Measurements from ENCODE around the gene MYO18B. TPM values are rescaled to one million over a fixed set of nuclear protein-coding genes. Genes with fewer than 3 reads are reported as not detected.
A peak's percentile ranks its signal among the peaks of the same experiment; 100 is the strongest.

The MYO18B gene
- total RNA-seq, 1 donor from 2014 or later = 144 TPM

GRCh38 chr22:25838960-25839741 lies 97.2 kb downstream of the MYO18B start:
- Histone ChIP-seq H3K9me3 (ENCODE audit: control insufficient read depth in 3 of 3, low read length in 3 of 3) (no peaks in the 10 kb centered on the region), H3K36me3 (ENCODE audit: control insufficient read depth in 3 of 3, insufficient read depth in 3 of 3, low read length in 3 of 3) (peaks cover 34 to 58% (median 41%) of the 10 kb centered on the region in 3 donors), H3K27ac (ENCODE audit: low read depth, low read length) (no peak overlapping the region), H3K27me3 (ENCODE audit: control insufficient read depth in 3 of 3, insufficient read depth in 3 of 3, low read length in 3 of 3) (no peaks in the 10 kb centered on the region), H3K4me1 (ENCODE audit: control insufficient read depth in 3 of 3, insufficient read depth in 3 of 3, low read length in 3 of 3) (peaks cover 4 to 40% (median 37%) of the 10 kb centered on the region in 3 donors), H3K9ac (ENCODE audit: low read depth in 1 of 3, low read length in 3 of 3) (no peak overlapping the region), H3K4me3 (ENCODE audit: low read length in 3 of 3) (no peak overlapping the region)

- Histone ChIP-seq H3K27ac (ENCODE audit: low read depth, low read length) (no peak overlapping the region), H3K9me3 (ENCODE audit: control insufficient read depth in 3 of 3, low read length in 3 of 3) (no peaks in the 10 kb centered on the region), H3K4me1 (ENCODE audit: control insufficient read depth in 3 of 3, insufficient read depth in 3 of 3, low read length in 3 of 3) (peaks cover 4 to 37% (median 36%) of the 10 kb centered on the region in 3 donors), H3K9ac (ENCODE audit: low read depth in 1 of 3, low read length in 3 of 3) (peak overlapping the region in 1 of 3 donors; percentile 40), H3K27me3 (ENCODE audit: control insufficient read depth in 3 of 3, insufficient read depth in 3 of 3, low read length in 3 of 3) (no peaks in the 10 kb centered on the region), H3K36me3 (ENCODE audit: control insufficient read depth in 3 of 3, insufficient read depth in 3 of 3, low read length in 3 of 3) (peaks cover 35 to 60% (median 43%) of the 10 kb centered on the region in 3 donors), H3K4me3 (ENCODE audit: low read length in 3 of 3) (no peak overlapping the region)
These were observed 97.8 kb downstream of the MYO18B start for GRCh38 chr22:25839755-25840154.

GRCh38 chr22:25840167-25840566 lies 98.2 kb downstream of the MYO18B start:
- H3K36me3 ChIP-seq (ENCODE audit: control insufficient read depth in 3 of 3, insufficient read depth in 3 of 3, low read length in 3 of 3) = peaks cover 33 to 58% (median 42%) of the 10 kb centered on the region in 3 donors
- peak overlapping the region in 1 of 3 donors; percentile 40 for H3K9ac ChIP-seq (ENCODE audit: low read depth in 1 of 3, low read length in 3 of 3)
- H3K9me3 ChIP-seq (ENCODE audit: control insufficient read depth in 3 of 3, low read length in 3 of 3) = no peaks in the 10 kb centered on the region
- H3K27ac ChIP-seq (ENCODE audit: low read depth, low read length) = no peak overlapping the region
- H3K4me3 ChIP-seq (ENCODE audit: low read length in 3 of 3) = no peak overlapping the region
- peaks cover 4 to 37% (median 36%) of the 10 kb centered on the region in 3 donors for H3K4me1 ChIP-seq (ENCODE audit: control insufficient read depth in 3 of 3, insufficient read depth in 3 of 3, low read length in 3 of 3)
- no peaks in the 10 kb centered on the region for H3K27me3 ChIP-seq (ENCODE audit: control insufficient read depth in 3 of 3, insufficient read depth in 3 of 3, low read length in 3 of 3)

DNA sequence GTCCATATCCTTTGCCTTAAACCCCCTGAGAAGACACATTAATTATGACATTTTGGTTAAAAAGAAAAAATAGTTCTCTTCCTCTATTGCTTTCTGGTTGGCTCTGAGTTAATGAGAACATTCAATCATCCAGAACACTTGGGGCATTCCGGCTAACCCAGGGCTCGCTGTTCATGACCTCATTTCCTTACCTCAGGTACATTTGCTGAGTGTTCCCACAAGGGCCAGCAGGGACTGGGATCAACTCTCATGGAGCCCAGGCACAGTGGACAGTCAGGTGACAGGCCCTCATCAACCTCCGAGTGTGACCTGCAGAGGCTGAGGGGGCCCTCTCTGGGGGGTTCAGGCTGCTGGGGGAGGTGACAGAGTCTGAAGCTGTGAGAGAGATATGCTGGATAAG lies 98.9 kb downstream of the MYO18B start:
- Histone ChIP-seq H3K36me3 (ENCODE audit: control insufficient read depth in 3 of 3, insufficient read depth in 3 of 3, low read length in 3 of 3) (peaks cover 31 to 57% (median 41%) of the 10 kb centered on the region in 3 donors), H3K27ac (ENCODE audit: low read depth, low read length) (no peak overlapping the region), H3K9ac (ENCODE audit: low read depth in 1 of 3, low read length in 3 of 3) (no peak overlapping the region), H3K9me3 (ENCODE audit: control insufficient read depth in 3 of 3, low read length in 3 of 3) (no peaks in the 10 kb centered on the region), H3K27me3 (ENCODE audit: control insufficient read depth in 3 of 3, insufficient read depth in 3 of 3, low read length in 3 of 3) (no peaks in the 10 kb centered on the region), H3K4me1 (ENCODE audit: control insufficient read depth in 3 of 3, insufficient read depth in 3 of 3, low read length in 3 of 3) (peaks cover 4 to 35% (median 33%) of the 10 kb centered on the region in 3 donors), H3K4me3 (ENCODE audit: low read length in 3 of 3) (no peak overlapping the region)

GRCh38 chr22:25841775-25842174 lies 99.8 kb downstream of the MYO18B start:
- H3K9ac ChIP-seq (ENCODE audit: low read depth in 1 of 3, low read length in 3 of 3) = no peak overlapping the region
- no peak overlapping the region for H3K4me3 ChIP-seq (ENCODE audit: low read length in 3 of 3)
- no peaks in the 10 kb centered on the region for H3K27me3 ChIP-seq (ENCODE audit: control insufficient read depth in 3 of 3, insufficient read depth in 3 of 3, low read length in 3 of 3)
- H3K4me1 ChIP-seq (ENCODE audit: control insufficient read depth in 3 of 3, insufficient read depth in 3 of 3, low read length in 3 of 3) = peaks cover 4 to 33% (median 33%) of the 10 kb centered on the region in 3 donors
- H3K27ac ChIP-seq (ENCODE audit: low read depth, low read length) = no peak overlapping the region
- no peaks in the 10 kb centered on the region for H3K9me3 ChIP-seq (ENCODE audit: control insufficient read depth in 3 of 3, low read length in 3 of 3)
- H3K36me3 ChIP-seq (ENCODE audit: control insufficient read depth in 3 of 3, insufficient read depth in 3 of 3, low read length in 3 of 3) = peaks cover 36 to 59% (median 47%) of the 10 kb centered on the region in 3 donors

DNA sequence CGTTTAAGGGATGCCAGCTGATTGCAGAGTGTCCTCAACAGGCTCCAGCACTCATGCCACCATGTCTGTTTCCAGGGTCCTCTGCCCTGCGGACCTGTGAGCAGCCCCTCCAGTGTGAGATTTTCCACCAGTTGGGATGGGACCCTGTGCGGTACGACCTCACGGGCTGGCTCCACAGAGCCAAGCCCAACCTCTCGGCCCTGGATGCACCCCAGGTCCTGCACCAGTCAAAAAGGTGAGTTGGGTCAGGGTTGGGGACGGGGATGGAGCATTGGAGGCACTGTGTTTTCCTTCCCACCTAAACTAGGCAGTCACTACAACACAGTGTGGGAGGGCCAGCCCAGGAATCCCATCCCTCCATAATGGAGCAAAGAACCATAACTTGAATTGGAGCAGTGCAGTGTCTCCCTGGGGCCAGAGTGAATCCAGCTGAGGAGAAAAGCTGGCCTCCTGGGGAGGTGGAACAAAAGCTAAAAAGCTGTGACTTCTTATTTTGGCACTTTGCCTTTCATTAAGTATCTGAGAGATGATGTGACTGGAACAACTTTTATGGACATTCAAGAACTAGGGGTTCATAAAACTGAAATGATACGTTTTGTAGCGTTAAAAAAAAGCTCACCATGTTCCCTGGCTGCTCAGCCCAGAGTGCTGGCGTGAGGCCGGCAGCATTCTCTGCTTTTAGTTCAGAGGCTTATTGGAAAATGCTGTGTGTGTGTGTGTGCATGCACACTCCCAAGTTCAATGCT lies 101.8 kb downstream of the MYO18B start:
- Histone ChIP-seq H3K9ac (ENCODE audit: low read depth in 1 of 3, low read length in 3 of 3) (no peak overlapping the region), H3K27me3 (ENCODE audit: control insufficient read depth in 3 of 3, insufficient read depth in 3 of 3, low read length in 3 of 3) (peaks cover 0 to 3% (median 0%) of the 10 kb centered on the region in 3 donors), H3K36me3 (ENCODE audit: control insufficient read depth in 3 of 3, insufficient read depth in 3 of 3, low read length in 3 of 3) (peaks cover 50 to 73% (median 62%) of the 10 kb centered on the region in 3 donors), H3K9me3 (ENCODE audit: control insufficient read depth in 3 of 3, low read length in 3 of 3) (no peaks in the 10 kb centered on the region), H3K27ac (ENCODE audit: low read depth, low read length) (no peak overlapping the region), H3K4me3 (ENCODE audit: low read length in 3 of 3) (no peak overlapping the region), H3K4me1 (ENCODE audit: control insufficient read depth in 3 of 3, insufficient read depth in 3 of 3, low read length in 3 of 3) (peaks cover 0 to 20% (median 15%) of the 10 kb centered on the region in 3 donors)

- H3K4me3 ChIP-seq (ENCODE audit: low read length in 3 of 3) = no peak overlapping the region
- peaks cover 0 to 3% (median 0%) of the 10 kb centered on the region in 3 donors for H3K27me3 ChIP-seq (ENCODE audit: control insufficient read depth in 3 of 3, insufficient read depth in 3 of 3, low read length in 3 of 3)
- H3K36me3 ChIP-seq (ENCODE audit: control insufficient read depth in 3 of 3, insufficient read depth in 3 of 3, low read length in 3 of 3) = peaks cover 56 to 75% (median 65%) of the 10 kb centered on the region in 3 donors
- peaks cover 0 to 19% (median 7%) of the 10 kb centered on the region in 3 donors for H3K4me1 ChIP-seq (ENCODE audit: control insufficient read depth in 3 of 3, insufficient read depth in 3 of 3, low read length in 3 of 3)
- H3K9me3 ChIP-seq (ENCODE audit: control insufficient read depth in 3 of 3, low read length in 3 of 3) = no peaks in the 10 kb centered on the region
- H3K9ac ChIP-seq (ENCODE audit: low read depth in 1 of 3, low read length in 3 of 3) = no peak overlapping the region
- H3K27ac ChIP-seq (ENCODE audit: low read depth, low read length) = no peak overlapping the region
These were observed 102.6 kb downstream of the MYO18B start for GRCh38 chr22:25844601-25845000.

- Histone ChIP-seq H3K27me3 (ENCODE audit: control insufficient read depth in 3 of 3, insufficient read depth in 3 of 3, low read length in 3 of 3) (peaks cover 0 to 3% (median 0%) of the 10 kb centered on the region in 3 donors), H3K9me3 (ENCODE audit: control insufficient read depth in 3 of 3, low read length in 3 of 3) (no peaks in the 10 kb centered on the region), H3K27ac (ENCODE audit: low read depth, low read length) (no peak overlapping the region), H3K9ac (ENCODE audit: low read depth in 1 of 3, low read length in 3 of 3) (peak overlapping the region in 1 of 3 donors; percentile 3), H3K36me3 (ENCODE audit: control insufficient read depth in 3 of 3, insufficient read depth in 3 of 3, low read length in 3 of 3) (peaks cover 60 to 75% (median 70%) of the 10 kb centered on the region in 3 donors), H3K4me3 (ENCODE audit: low read length in 3 of 3) (no peak overlapping the region), H3K4me1 (ENCODE audit: control insufficient read depth in 3 of 3, insufficient read depth in 3 of 3, low read length in 3 of 3) (peaks cover 0 to 10% (median 0%) of the 10 kb centered on the region in 3 donors)
These were observed 104.2 kb downstream of the MYO18B start for GRCh38 chr22:25845985-25846745.

DNA sequence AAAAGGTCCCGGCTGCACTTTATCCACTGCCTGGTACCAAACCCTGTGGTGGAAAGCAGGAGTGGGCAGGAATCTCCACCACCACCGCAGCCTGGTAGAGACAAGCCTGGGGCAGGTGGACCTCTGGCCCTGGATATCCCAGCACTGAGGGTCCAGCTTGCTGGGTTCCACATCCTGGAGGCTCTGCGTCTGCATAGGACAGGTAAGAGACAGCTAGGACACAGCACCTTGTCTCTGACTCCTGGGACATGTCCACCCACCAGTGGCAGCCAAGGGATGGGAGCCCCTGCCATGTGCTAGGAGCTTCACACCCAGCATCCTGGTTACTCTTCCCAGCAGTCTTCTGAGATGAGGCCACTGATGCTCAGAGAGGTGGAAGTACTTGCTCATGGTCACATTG lies 105.5 kb downstream of the MYO18B start:
- Histone ChIP-seq H3K27me3 (ENCODE audit: control insufficient read depth in 3 of 3, insufficient read depth in 3 of 3, low read length in 3 of 3) (peaks cover 0 to 3% (median 0%) of the 10 kb centered on the region in 3 donors), H3K4me1 (ENCODE audit: control insufficient read depth in 3 of 3, insufficient read depth in 3 of 3, low read length in 3 of 3) (peaks cover 0 to 5% (median 0%) of the 10 kb centered on the region in 3 donors), H3K9me3 (ENCODE audit: control insufficient read depth in 3 of 3, low read length in 3 of 3) (no peaks in the 10 kb centered on the region), H3K9ac (ENCODE audit: low read depth in 1 of 3, low read length in 3 of 3) (no peak overlapping the region), H3K4me3 (ENCODE audit: low read length in 3 of 3) (no peak overlapping the region), H3K36me3 (ENCODE audit: control insufficient read depth in 3 of 3, insufficient read depth in 3 of 3, low read length in 3 of 3) (peaks cover 69 to 81% (median 72%) of the 10 kb centered on the region in 3 donors), H3K27ac (ENCODE audit: low read depth, low read length) (no peak overlapping the region)
